HCT116 (cell line): ENCODE data around the gene IFNLR1.

ENCODE experiments used
- CEBPB ChIP-seq: IDR thresholded peaks from 2 replicates; pipeline ENCODE4 v1.6.1; 2012; ENCODE audit warnings: low read depth
- CTCF ChIP-seq, 3 experiments: fragments of 200-600 bp in 1 of 3; sonication (generic) in 1 of 3; IDR thresholded peaks in 2 of 3; conservative IDR thresholded peaks in 1 of 3; 2 replicates each; pipeline ENCODE4 v1.5.1; 2012 to 2017; ENCODE audit warnings: low read depth in 2 of 3, low read length in 2 of 3, antibody characterized with exemption in 1 of 3, borderline replicate concordance in 1 of 3, control low read depth in 1 of 3, mild to moderate bottlenecking in 1 of 3, mixed read lengths in 1 of 3, mixed run types in 1 of 3, moderate library complexity in 1 of 3; ENCODE audit not compliant: insufficient read depth in 1 of 3
- ELF1 ChIP-seq: IDR thresholded peaks from 2 replicates; pipeline ENCODE4 v1.6.1; 2012; ENCODE audit warnings: low read depth, borderline replicate concordance
- EZH2 ChIP-seq: fragments of 200-600 bp; sonication (generic); IDR thresholded peaks from 2 replicates; pipeline ENCODE4 v1.6.1; 2017; ENCODE audit warnings: antibody characterized with exemption, mixed run types
- POLR2A ChIP-seq: IDR thresholded peaks from 2 replicates; pipeline ENCODE4 v1.7.0; 2011; ENCODE audit warnings: borderline replicate concordance; ENCODE audit not compliant: insufficient read depth, insufficient read length; ENCODE audit errors: extremely low read depth
- POLR2AphosphoS5 ChIP-seq: IDR thresholded peaks from 2 replicates; pipeline ENCODE4 v1.6.1; 2011; ENCODE audit warnings: mild to moderate bottlenecking, low read depth, low read length, moderate library complexity
- ZBTB33 ChIP-seq: IDR thresholded peaks from 2 replicates; pipeline ENCODE4 v1.6.1; 2011; ENCODE audit warnings: mild to moderate bottlenecking, low read length, moderate library complexity; ENCODE audit not compliant: insufficient replicate concordance; ENCODE audit errors: extremely low read depth

GRCh38 chr1:24147816-24148215 is 39.3 kb downstream of the IFNLR1 start:
- TF ChIP-seq POLR2A (no peak), EZH2 (no peak), CTCF (IDR thresholded peaks at IDR 0.05 in 2 of 3, conservative IDR thresholded peaks at IDR 0.05 in 1 of 3; ENCODE audit: borderline replicate concordance in 1 of 3, insufficient read depth in 1 of 3, low read depth in 2 of 3, low read length in 2 of 3) (no peak), POLR2AphosphoS5 (no peak), ELF1 (no peak), CEBPB (no peak), ZBTB33 (no peak)
